Caco-2 (cell line): Measurements from ENCODE around the gene IGSF23. TPM values are rescaled to one million over a fixed set of nuclear protein-coding genes. Genes with fewer than 3 reads are reported as not detected.

Experiments used
- BruUV-seq: library from RNA; stranded (reverse); fragments of 400-500 nt; replicated peaks from 2 replicates; lab custom pipeline; 2021; lab: Mats Ljungman, UMichigan
- CTCF ChIA-PET: fragments of 300-600 bp; sonication (Branson Sonifier 250); formaldehyde crosslinking; loops from one replicate; lab custom pipeline; 2022; ENCODE audit warnings: antibody characterized with exemption; lab: Charles Lee
- POLR2A ChIA-PET: fragments of 300-600 bp; sonication (Branson Sonifier 250); formaldehyde crosslinking; loops from one replicate; lab custom pipeline; 2022; ENCODE audit warnings: antibody characterized with exemption; lab: Charles Lee
- DNase-seq, 2 experiments: peaks; one replicate each; pipeline versions ENCODE4 v3.0.0 to v3.0.0-alpha.2; 2020 to 2022
- H3K27me3 ChIP-seq: replicated peaks from 2 replicates; pipeline ENCODE4 v1.6.0; 2011; ENCODE audit warnings: low read length; ENCODE audit not compliant: control insufficient read depth, insufficient read depth
- H3K36me3 ChIP-seq: 2 replicates; pipeline ENCODE4 v1.5.1; 2011; ENCODE audit warnings: low read length; ENCODE audit not compliant: control insufficient read depth, insufficient read depth
- H3K4me1 ChIP-seq: fragments of 250-450 bp; sonication (Bioruptor Pico); 2 replicates; pipeline ENCODE4 v1.5.1; 2020; ENCODE audit warnings: mild to moderate bottlenecking
- H3K4me3 ChIP-seq: 2 replicates; pipeline ENCODE4 v1.5.1; 2011; ENCODE audit warnings: low read depth, mild to moderate bottlenecking, control low read depth, low read length
- H3K9me3 ChIP-seq: fragments of 250-450 bp; sonication (Bioruptor Pico); 2 replicates; pipeline ENCODE4 v1.5.1; 2020; ENCODE audit warnings: mild to moderate bottlenecking, moderate library complexity
- H3K27ac Mint-ChIP-seq: one replicate; pipeline ENCODE4 v1.8.0; 2022; ENCODE audit warnings: mixed read lengths; ENCODE audit not compliant: unreplicated experiment
- H3K27me3 Mint-ChIP-seq: one replicate; pipeline ENCODE4 v1.8.0; 2022; ENCODE audit warnings: mixed read lengths; ENCODE audit not compliant: insufficient read depth, unreplicated experiment
- H3K36me3 Mint-ChIP-seq: one replicate; pipeline ENCODE4 v1.8.0; 2022; ENCODE audit warnings: mild to moderate bottlenecking, mixed read lengths; ENCODE audit not compliant: insufficient read depth, unreplicated experiment
- H3K4me1 Mint-ChIP-seq: one replicate; pipeline ENCODE4 v1.8.0; 2022; ENCODE audit warnings: low read depth, mixed read lengths; ENCODE audit not compliant: unreplicated experiment
- H3K4me3 Mint-ChIP-seq: one replicate; pipeline ENCODE4 v1.8.0; 2022; ENCODE audit warnings: mild to moderate bottlenecking, moderate library complexity, mixed read lengths; ENCODE audit not compliant: unreplicated experiment
- H3K9me3 Mint-ChIP-seq: one replicate; pipeline ENCODE4 v1.8.0; 2022; ENCODE audit warnings: mixed read lengths; ENCODE audit not compliant: unreplicated experiment
- intact Hi-C: fragments of 100-400 bp; cut with micrococcal nuclease; formaldehyde crosslinking; loops from one replicate; pipeline ENCODE4 v1.10.0; 2022; ENCODE audit not compliant: unreplicated experiment
- total RNA-seq: library from RNA; stranded (reverse); gene quantifications from 2 replicates; pipeline ENCODE4 v1.2.3, GENCODE V29; 2022
- TF ChIP-seq, protein P1 (sequence below), 2 experiments: fragments of 200-600 bp in 1 of 2; IDR thresholded peaks; 1 replicate in 1 of 2; 2 replicates in 1 of 2; pipeline versions ENCODE4 v1.5.1 to v1.8.0; 2011 to 2022; ENCODE audit warnings: antibody characterized with exemption in 1 of 2, control low read depth in 1 of 2, inconsistent platforms in 1 of 2, low read depth in 1 of 2, low read length in 1 of 2, mild to moderate bottlenecking in 1 of 2, moderate library complexity in 1 of 2; ENCODE audit not compliant: insufficient read depth in 1 of 2, severe bottlenecking in 1 of 2, unreplicated experiment in 1 of 2

The IGSF23 gene
- total RNA-seq, 1 experiment from 2014 or later, result 3.9 TPM

DNA sequence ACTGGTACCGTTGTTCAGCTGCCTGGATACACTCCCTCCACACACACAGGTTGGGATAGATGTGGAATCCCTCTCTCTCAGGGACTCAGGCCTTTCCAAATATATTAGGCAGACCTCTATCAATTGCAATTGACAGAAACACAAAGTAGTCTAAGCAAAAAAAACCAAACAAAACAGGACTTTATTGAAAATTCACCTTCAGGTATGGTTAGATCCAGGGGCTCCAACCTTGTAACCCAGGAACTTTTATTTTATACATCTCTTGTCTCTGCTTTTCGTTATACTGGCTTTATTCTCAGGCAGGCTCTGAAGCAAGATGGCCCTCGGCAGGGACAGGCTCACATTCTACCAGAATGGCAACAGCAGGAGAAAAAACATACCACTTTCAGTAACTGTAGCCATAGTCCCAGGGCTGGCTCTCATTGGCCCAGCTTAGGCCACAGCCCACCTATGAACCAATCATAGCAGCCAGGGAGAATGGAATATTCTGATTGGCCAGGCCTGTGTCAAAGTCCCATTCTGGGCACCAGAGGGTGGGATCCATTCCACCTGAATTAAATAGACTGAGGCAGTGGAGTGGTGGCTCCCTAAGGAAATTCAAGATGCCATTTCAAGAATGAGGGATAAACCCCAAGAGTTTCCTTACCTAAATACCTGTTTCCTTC lies 44.8 kb downstream of the IGSF23 start:
- Mint-ChIP-seq H3K27ac (peak overlapping the region; percentile 12), H3K4me3 (no peak overlapping the region), H3K27me3 (no peaks in the 10 kb centered on the region), H3K4me1 (peaks cover 24% of the 10 kb centered on the region), H3K9me3 (no peaks in the 10 kb centered on the region), H3K36me3 (peaks cover 94% of the 10 kb centered on the region)
- ChIA-PET POLR2A (no interaction called here), CTCF (interaction anchor here (1.5 to 2.5 kb wide), 5 partner anchors 48 to 87 kb away, joined by 3 to 34 read pairs (median 22); no protein-coding TSS in a partner anchor)
- Histone ChIP-seq H3K27me3 (no peaks in the 10 kb centered on the region), H3K4me1 (no peaks in the 10 kb centered on the region), H3K4me3 (no peak overlapping the region), H3K36me3 (peaks cover 33% of the 10 kb centered on the region), H3K9me3 (no peaks in the 10 kb centered on the region)
- no peak for DNase-seq
- BruUV-seq, result no TSS peak
- TF ChIP-seq, protein P1, sequence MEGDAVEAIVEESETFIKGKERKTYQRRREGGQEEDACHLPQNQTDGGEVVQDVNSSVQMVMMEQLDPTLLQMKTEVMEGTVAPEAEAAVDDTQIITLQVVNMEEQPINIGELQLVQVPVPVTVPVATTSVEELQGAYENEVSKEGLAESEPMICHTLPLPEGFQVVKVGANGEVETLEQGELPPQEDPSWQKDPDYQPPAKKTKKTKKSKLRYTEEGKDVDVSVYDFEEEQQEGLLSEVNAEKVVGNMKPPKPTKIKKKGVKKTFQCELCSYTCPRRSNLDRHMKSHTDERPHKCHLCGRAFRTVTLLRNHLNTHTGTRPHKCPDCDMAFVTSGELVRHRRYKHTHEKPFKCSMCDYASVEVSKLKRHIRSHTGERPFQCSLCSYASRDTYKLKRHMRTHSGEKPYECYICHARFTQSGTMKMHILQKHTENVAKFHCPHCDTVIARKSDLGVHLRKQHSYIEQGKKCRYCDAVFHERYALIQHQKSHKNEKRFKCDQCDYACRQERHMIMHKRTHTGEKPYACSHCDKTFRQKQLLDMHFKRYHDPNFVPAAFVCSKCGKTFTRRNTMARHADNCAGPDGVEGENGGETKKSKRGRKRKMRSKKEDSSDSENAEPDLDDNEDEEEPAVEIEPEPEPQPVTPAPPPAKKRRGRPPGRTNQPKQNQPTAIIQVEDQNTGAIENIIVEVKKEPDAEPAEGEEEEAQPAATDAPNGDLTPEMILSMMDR (IDR thresholded peaks at IDR 0.05; ENCODE audit: insufficient read depth in 1 of 2, low read depth in 1 of 2, low read length in 1 of 2, severe bottlenecking in 1 of 2, unreplicated experiment in 1 of 2), result no peak
- intact Hi-C loops, result loop anchor here (5.0 kb wide), 1 partner anchor 146 kb away; no protein-coding TSS in a partner anchor

DNA sequence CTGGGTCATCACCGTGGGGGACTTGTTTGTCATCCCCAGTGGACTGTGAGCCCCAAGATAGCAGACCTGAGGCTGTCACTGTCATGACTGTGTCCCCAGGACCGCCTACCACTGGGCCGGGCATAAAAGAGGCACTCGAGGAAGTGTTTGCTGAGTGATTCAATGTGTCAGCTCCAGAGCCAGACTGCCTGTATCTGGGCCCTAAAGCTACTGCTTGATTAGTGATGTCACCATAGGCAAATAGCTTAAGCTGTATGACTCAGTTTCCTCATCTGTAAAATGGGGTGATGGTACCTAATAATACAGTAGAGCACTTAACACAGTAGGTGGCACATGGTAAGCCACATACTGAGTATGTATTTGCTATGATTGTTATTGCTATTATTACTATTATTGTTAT lies 46.7 kb downstream of the IGSF23 start:
- no TSS peak for BruUV-seq
- Histone ChIP-seq H3K4me1 (no peaks in the 10 kb centered on the region), H3K9me3 (no peaks in the 10 kb centered on the region), H3K4me3 (no peak overlapping the region), H3K27me3 (no peaks in the 10 kb centered on the region), H3K36me3 (peaks cover 30% of the 10 kb centered on the region)
- TF ChIP-seq, protein P1 (IDR thresholded peaks at IDR 0.05; ENCODE audit: insufficient read depth in 1 of 2, low read depth in 1 of 2, low read length in 1 of 2, severe bottlenecking in 1 of 2, unreplicated experiment in 1 of 2), result no peak
- peak overlapping the region; percentile 39 for H3K27ac Mint-ChIP-seq
- no peak overlapping the region for H3K4me3 Mint-ChIP-seq
- peaks cover 88% of the 10 kb centered on the region for H3K36me3 Mint-ChIP-seq
- ChIA-PET POLR2A (no interaction called here), CTCF (no interaction called here)
- no peak for DNase-seq
- no peaks in the 10 kb centered on the region for H3K9me3 Mint-ChIP-seq
- intact Hi-C loops, result no loop called here
- no peaks in the 10 kb centered on the region for H3K27me3 Mint-ChIP-seq
- H3K4me1 Mint-ChIP-seq, result peaks cover 22% of the 10 kb centered on the region

DNA sequence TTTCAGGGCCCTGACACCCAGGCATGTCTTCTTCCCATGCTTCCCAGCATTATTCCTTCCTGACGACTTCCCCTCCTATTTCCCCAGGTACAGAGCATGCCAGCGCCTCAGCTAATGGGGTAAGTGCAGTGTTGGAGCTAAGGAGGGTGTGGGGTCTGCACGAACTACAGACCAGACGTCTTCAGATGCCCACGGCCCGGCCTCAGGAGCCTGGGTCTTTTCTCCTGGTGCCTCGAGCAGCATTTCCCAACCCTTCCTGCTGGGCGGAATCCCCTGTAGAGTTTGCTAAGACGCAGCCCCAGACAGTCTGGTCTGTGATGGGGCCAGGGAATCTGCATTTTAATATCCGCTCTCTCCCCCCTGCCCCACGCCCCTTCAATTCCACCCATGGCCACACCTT lies 47.8 kb downstream of the IGSF23 start:
- Histone ChIP-seq H3K4me1 (no peaks in the 10 kb centered on the region), H3K36me3 (peaks cover 27% of the 10 kb centered on the region), H3K4me3 (no peak overlapping the region), H3K9me3 (no peaks in the 10 kb centered on the region), H3K27me3 (no peaks in the 10 kb centered on the region)
- no peaks in the 10 kb centered on the region for H3K9me3 Mint-ChIP-seq
- intact Hi-C loops, result no loop called here
- no peak overlapping the region for H3K27ac Mint-ChIP-seq
- no peaks in the 10 kb centered on the region for H3K27me3 Mint-ChIP-seq
- H3K4me1 Mint-ChIP-seq, result peaks cover 16% of the 10 kb centered on the region
- peaks cover 88% of the 10 kb centered on the region for H3K36me3 Mint-ChIP-seq
- TF ChIP-seq, protein P1 (IDR thresholded peaks at IDR 0.05; ENCODE audit: insufficient read depth in 1 of 2, low read depth in 1 of 2, low read length in 1 of 2, severe bottlenecking in 1 of 2, unreplicated experiment in 1 of 2), result no peak
- ChIA-PET CTCF (interaction anchor here (0.7 kb wide), 1 partner anchor 13 kb away, joined by 3 read pairs; no protein-coding TSS in a partner anchor), POLR2A (no interaction called here)
- no TSS peak for BruUV-seq
- H3K4me3 Mint-ChIP-seq, result no peak overlapping the region
- no peak for DNase-seq
